ENCODE results near the gene PJA2.

- no peak for TF ChIP-seq SMC3 (conservative IDR thresholded peaks at IDR 0.05; ENCODE audit: poor library complexity)
- no peak for TF ChIP-seq REST (IDR thresholded peaks at IDR 0.05; ENCODE audit: borderline replicate concordance)
- no peak for TF ChIP-seq CTCF (IDR thresholded peaks at IDR 0.05; ENCODE audit: poor library complexity, severe bottlenecking)
- no peak for TF ChIP-seq POLR2AphosphoS5 (IDR thresholded peaks at IDR 0.05)
- no peak for TF ChIP-seq TAF1 (IDR thresholded peaks at IDR 0.05; ENCODE audit: low read depth)
- TF ChIP-seq EP300 (conservative IDR thresholded peaks at IDR 0.05; ENCODE audit: poor library complexity, severe bottlenecking) = no peak
Observed at GRCh38 chr5:109451146-109451545, 41.4 kb upstream of the PJA2 start.
